H1 (cell line): ENCODE data around the gene UPP1. TPM values are rescaled to one million over a fixed set of nuclear protein-coding genes. Genes with fewer than 3 reads are reported as not detected.

ENCODE experiments used
- BRCA1 ChIP-seq: IDR thresholded peaks from 2 replicates; pipeline ENCODE4 v1.6.1; 2012; ENCODE audit warnings: low read depth, low read length, improper control_type of control experiment
- CBX8 ChIP-seq: fragments of 300-800, 300-1000 bp; sonication (generic); IDR thresholded peaks from 2 replicates; pipeline ENCODE4 v1.7.1; 2016; ENCODE audit warnings: low read depth, low read length, borderline replicate concordance
- EGR1 ChIP-seq: IDR thresholded peaks from 2 replicates; pipeline ENCODE4 v1.6.1; 2011; ENCODE audit warnings: low read depth, low read length, borderline replicate concordance
- EP300 ChIP-seq, 2 experiments: IDR thresholded peaks; 1 replicate in 1 of 2; 2 replicates in 1 of 2; pipeline ENCODE4 v1.6.1; 2011 to 2012; ENCODE audit warnings: low read depth in 2 of 2, low read length in 2 of 2, mild to moderate bottlenecking in 2 of 2, borderline replicate concordance in 1 of 2, inconsistent platforms in 1 of 2, moderate library complexity in 1 of 2
- polyA plus RNA-seq, 7 experiments: library from polyadenylated mRNA; depleted of rRNA in 3 of 7; stranded (reverse) in 5 of 7; unstranded in 2 of 7; fragments of >200 nt in 5 of 7; fragments of 200-250 nt in 2 of 7; gene quantifications; 1 replicate in 5 of 7; 2 replicates in 1 of 7; 4 replicates in 1 of 7; pipeline versions ENCODE4 v1.2.1 to v1.2.3, GENCODE V29; 2011 to 2013; ENCODE audit warnings: missing spikeins in 2 of 7, mixed read lengths in 2 of 7
- total RNA-seq: library from RNA; stranded (reverse); fragmentation: NEBNext Ultra II Directional; extraction: Animal tissue kit (Norgen Biotek cat#: 25700); gene quantifications from 2 replicates; pipeline ENCODE4 v1.2.1, GENCODE V29; 2021
- TF ChIP-seq, protein P1 (sequence below): fragments of 300-600 bp; sonication (generic); IDR thresholded peaks from 2 replicates; pipeline ENCODE4 v1.7.1; 2012; ENCODE audit warnings: low read length, moderate library complexity, mild to moderate bottlenecking, inconsistent platforms; ENCODE audit not compliant: insufficient replicate concordance
- TF ChIP-seq, protein P2 (sequence below): IDR thresholded peaks from 2 replicates; pipeline ENCODE4 v1.6.1; 2012; ENCODE audit warnings: low read length, inconsistent platforms
- TF ChIP-seq, protein P3 (sequence below): IDR thresholded peaks from 2 replicates; pipeline ENCODE4 v1.6.1; 2011; ENCODE audit warnings: low read length, improper control_type of control experiment

UPP1 gene
- total and polyA plus RNA-seq, 2 of the 8 experiments (the other 6 are each of a cell fraction or from before 2014, with no cell fraction given): 40.7 to 46.2 TPM

DNA sequence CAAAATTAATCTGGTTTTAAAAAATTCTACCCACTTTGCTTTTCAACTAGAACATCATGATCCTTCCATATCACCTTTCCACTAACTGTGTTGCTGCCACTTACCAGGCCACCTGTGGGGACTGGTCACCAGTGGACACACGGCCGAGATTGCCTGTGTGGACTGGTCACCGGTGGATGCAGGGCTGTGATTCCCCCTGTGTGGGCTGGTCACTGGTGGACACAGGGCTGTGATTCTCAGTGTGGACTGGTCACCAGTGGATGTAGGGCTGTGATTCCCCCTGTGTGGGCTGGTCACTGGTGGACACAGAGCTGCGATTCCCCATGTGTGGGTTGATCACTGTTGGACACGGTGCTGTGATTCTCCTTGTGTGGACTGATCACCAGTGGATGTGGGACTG is 27.0 kb downstream of the UPP1 start (continued):
- TF ChIP-seq, protein P1, sequence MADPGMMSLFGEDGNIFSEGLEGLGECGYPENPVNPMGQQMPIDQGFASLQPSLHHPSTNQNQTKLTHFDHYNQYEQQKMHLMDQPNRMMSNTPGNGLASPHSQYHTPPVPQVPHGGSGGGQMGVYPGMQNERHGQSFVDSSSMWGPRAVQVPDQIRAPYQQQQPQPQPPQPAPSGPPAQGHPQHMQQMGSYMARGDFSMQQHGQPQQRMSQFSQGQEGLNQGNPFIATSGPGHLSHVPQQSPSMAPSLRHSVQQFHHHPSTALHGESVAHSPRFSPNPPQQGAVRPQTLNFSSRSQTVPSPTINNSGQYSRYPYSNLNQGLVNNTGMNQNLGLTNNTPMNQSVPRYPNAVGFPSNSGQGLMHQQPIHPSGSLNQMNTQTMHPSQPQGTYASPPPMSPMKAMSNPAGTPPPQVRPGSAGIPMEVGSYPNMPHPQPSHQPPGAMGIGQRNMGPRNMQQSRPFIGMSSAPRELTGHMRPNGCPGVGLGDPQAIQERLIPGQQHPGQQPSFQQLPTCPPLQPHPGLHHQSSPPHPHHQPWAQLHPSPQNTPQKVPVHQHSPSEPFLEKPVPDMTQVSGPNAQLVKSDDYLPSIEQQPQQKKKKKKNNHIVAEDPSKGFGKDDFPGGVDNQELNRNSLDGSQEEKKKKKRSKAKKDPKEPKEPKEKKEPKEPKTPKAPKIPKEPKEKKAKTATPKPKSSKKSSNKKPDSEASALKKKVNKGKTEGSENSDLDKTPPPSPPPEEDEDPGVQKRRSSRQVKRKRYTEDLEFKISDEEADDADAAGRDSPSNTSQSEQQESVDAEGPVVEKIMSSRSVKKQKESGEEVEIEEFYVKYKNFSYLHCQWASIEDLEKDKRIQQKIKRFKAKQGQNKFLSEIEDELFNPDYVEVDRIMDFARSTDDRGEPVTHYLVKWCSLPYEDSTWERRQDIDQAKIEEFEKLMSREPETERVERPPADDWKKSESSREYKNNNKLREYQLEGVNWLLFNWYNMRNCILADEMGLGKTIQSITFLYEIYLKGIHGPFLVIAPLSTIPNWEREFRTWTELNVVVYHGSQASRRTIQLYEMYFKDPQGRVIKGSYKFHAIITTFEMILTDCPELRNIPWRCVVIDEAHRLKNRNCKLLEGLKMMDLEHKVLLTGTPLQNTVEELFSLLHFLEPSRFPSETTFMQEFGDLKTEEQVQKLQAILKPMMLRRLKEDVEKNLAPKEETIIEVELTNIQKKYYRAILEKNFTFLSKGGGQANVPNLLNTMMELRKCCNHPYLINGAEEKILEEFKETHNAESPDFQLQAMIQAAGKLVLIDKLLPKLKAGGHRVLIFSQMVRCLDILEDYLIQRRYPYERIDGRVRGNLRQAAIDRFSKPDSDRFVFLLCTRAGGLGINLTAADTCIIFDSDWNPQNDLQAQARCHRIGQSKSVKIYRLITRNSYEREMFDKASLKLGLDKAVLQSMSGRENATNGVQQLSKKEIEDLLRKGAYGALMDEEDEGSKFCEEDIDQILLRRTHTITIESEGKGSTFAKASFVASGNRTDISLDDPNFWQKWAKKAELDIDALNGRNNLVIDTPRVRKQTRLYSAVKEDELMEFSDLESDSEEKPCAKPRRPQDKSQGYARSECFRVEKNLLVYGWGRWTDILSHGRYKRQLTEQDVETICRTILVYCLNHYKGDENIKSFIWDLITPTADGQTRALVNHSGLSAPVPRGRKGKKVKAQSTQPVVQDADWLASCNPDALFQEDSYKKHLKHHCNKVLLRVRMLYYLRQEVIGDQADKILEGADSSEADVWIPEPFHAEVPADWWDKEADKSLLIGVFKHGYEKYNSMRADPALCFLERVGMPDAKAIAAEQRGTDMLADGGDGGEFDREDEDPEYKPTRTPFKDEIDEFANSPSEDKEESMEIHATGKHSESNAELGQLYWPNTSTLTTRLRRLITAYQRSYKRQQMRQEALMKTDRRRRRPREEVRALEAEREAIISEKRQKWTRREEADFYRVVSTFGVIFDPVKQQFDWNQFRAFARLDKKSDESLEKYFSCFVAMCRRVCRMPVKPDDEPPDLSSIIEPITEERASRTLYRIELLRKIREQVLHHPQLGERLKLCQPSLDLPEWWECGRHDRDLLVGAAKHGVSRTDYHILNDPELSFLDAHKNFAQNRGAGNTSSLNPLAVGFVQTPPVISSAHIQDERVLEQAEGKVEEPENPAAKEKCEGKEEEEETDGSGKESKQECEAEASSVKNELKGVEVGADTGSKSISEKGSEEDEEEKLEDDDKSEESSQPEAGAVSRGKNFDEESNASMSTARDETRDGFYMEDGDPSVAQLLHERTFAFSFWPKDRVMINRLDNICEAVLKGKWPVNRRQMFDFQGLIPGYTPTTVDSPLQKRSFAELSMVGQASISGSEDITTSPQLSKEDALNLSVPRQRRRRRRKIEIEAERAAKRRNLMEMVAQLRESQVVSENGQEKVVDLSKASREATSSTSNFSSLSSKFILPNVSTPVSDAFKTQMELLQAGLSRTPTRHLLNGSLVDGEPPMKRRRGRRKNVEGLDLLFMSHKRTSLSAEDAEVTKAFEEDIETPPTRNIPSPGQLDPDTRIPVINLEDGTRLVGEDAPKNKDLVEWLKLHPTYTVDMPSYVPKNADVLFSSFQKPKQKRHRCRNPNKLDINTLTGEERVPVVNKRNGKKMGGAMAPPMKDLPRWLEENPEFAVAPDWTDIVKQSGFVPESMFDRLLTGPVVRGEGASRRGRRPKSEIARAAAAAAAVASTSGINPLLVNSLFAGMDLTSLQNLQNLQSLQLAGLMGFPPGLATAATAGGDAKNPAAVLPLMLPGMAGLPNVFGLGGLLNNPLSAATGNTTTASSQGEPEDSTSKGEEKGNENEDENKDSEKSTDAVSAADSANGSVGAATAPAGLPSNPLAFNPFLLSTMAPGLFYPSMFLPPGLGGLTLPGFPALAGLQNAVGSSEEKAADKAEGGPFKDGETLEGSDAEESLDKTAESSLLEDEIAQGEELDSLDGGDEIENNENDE: no peak
- TF ChIP-seq, protein P2, sequence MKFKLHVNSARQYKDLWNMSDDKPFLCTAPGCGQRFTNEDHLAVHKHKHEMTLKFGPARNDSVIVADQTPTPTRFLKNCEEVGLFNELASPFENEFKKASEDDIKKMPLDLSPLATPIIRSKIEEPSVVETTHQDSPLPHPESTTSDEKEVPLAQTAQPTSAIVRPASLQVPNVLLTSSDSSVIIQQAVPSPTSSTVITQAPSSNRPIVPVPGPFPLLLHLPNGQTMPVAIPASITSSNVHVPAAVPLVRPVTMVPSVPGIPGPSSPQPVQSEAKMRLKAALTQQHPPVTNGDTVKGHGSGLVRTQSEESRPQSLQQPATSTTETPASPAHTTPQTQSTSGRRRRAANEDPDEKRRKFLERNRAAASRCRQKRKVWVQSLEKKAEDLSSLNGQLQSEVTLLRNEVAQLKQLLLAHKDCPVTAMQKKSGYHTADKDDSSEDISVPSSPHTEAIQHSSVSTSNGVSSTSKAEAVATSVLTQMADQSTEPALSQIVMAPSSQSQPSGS: no peak
- TF ChIP-seq, protein P3, sequence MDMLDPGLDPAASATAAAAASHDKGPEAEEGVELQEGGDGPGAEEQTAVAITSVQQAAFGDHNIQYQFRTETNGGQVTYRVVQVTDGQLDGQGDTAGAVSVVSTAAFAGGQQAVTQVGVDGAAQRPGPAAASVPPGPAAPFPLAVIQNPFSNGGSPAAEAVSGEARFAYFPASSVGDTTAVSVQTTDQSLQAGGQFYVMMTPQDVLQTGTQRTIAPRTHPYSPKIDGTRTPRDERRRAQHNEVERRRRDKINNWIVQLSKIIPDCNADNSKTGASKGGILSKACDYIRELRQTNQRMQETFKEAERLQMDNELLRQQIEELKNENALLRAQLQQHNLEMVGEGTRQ: no peak
- TF ChIP-seq CBX8: no peak
- TF ChIP-seq EP300 (IDR thresholded peaks at IDR 0.05; ENCODE audit: borderline replicate concordance in 1 of 2, low read depth in 2 of 2, low read length in 2 of 2): no peak
- no peak for TF ChIP-seq EGR1
- no peak for TF ChIP-seq BRCA1
- TF ChIP-seq, all 59 proteins: peak for 0
